A673 (cell line): ENCODE data around the gene FAM229B. TPM values are rescaled to one million over a fixed set of nuclear protein-coding genes. Genes with fewer than 3 reads are reported as not detected.

Experiments used
- BruUV-seq: library from RNA; stranded (reverse); fragments of 400-500 nt; replicated peaks from 2 replicates; lab custom pipeline; 2021; lab: Mats Ljungman, UMichigan
- CTCF ChIA-PET: fragments of 300-600 bp; sonication (Branson Sonifier 250); formaldehyde crosslinking; loops from one replicate; lab custom pipeline; 2022; ENCODE audit warnings: antibody characterized with exemption; lab: Charles Lee
- POLR2A ChIA-PET: fragments of 300-600 bp; sonication (Branson Sonifier 250); formaldehyde crosslinking; loops from one replicate; lab custom pipeline; 2022; ENCODE audit warnings: antibody characterized with exemption; ENCODE audit not compliant: low non-redundant PET; lab: Charles Lee
- DNase-seq: peaks from one replicate; pipeline ENCODE4 v3.0.0-alpha.2; 2015; ENCODE audit warnings: low spot score
- H3K27ac ChIP-seq: fragments of 200-600 bp; sonication (generic); 2 replicates; pipeline ENCODE4 v1.5.1; 2016; ENCODE audit warnings: mixed run types, low read depth, mild to moderate bottlenecking, mixed read lengths, antibody characterized with exemption, low read length; ENCODE audit not compliant: poor library complexity, severe bottlenecking
- H3K27me3 ChIP-seq: fragments of 200-600 bp; sonication (generic); replicated peaks from 2 replicates; pipeline ENCODE4 v1.6.1; 2017; ENCODE audit warnings: mixed run types, low read depth, mild to moderate bottlenecking, mixed read lengths, antibody characterized with exemption, low read length; ENCODE audit not compliant: insufficient read depth, poor library complexity
- H3K36me3 ChIP-seq: fragments of 200-600 bp; sonication (generic); 2 replicates; pipeline ENCODE4 v1.6.1; 2016; ENCODE audit warnings: mixed run types, mild to moderate bottlenecking, mixed read lengths, antibody characterized with exemption, low read length; ENCODE audit not compliant: insufficient read depth, poor library complexity, severe bottlenecking
- H3K4me1 ChIP-seq: fragments of 200-600 bp; sonication (generic); 2 replicates; pipeline ENCODE4 v1.6.1; 2017; ENCODE audit warnings: mixed run types, mild to moderate bottlenecking, mixed read lengths, antibody characterized with exemption, low read length; ENCODE audit not compliant: insufficient read depth, poor library complexity, severe bottlenecking
- H3K4me3 ChIP-seq: fragments of 200-600 bp; sonication (generic); 2 replicates; pipeline ENCODE4 v1.5.1; 2016; ENCODE audit warnings: low read depth, mixed run types, mild to moderate bottlenecking, mixed read lengths, low read length; ENCODE audit not compliant: poor library complexity, severe bottlenecking
- H3K9me3 ChIP-seq: fragments of 200-600 bp; sonication (generic); 2 replicates; pipeline ENCODE4 v1.6.1; 2016; ENCODE audit warnings: mixed run types, low read depth, mild to moderate bottlenecking, mixed read lengths, antibody characterized with exemption, low read length; ENCODE audit not compliant: poor library complexity, severe bottlenecking
- CTCF ChIP-seq: fragments of 300-800, 200-600 bp; sonication (generic); conservative IDR thresholded peaks from 2 replicates; pipeline ENCODE4 v1.5.1; 2017; ENCODE audit warnings: low read depth, mild to moderate bottlenecking, antibody characterized with exemption, low read length, moderate library complexity, mixed read lengths
- EZH2 ChIP-seq: fragments of 200-600 bp; sonication (generic); IDR thresholded peaks from 2 replicates; pipeline ENCODE4 v1.6.1; 2017; ENCODE audit warnings: borderline replicate concordance, low read depth, mild to moderate bottlenecking, mixed read lengths, antibody characterized with exemption, low read length; ENCODE audit not compliant: poor library complexity, severe bottlenecking
- intact Hi-C: fragments of 100-400 bp; cut with micrococcal nuclease; formaldehyde crosslinking; loops from one replicate; pipeline ENCODE4 v1.10.0; 2022; ENCODE audit not compliant: unreplicated experiment
- total RNA-seq: library from RNA; stranded (reverse); gene quantifications from 2 replicates; pipeline ENCODE4 v1.2.3, GENCODE V29; 2021

Gene FAM229B
- total RNA-seq, 1 experiment from 2014 or later, result 10.5 TPM

- no peak overlapping the region for H3K4me3 ChIP-seq
- intact Hi-C loops, result no loop called here
- POLR2A ChIA-PET, result no interaction called here
- no peaks in the 10 kb centered on the region for H3K9me3 ChIP-seq
- no peaks in the 10 kb centered on the region for H3K36me3 ChIP-seq
- peaks cover 5% of the 10 kb centered on the region for H3K4me1 ChIP-seq
- no peak for DNase-seq
- CTCF ChIA-PET, result no interaction called here
- no peaks in the 10 kb centered on the region for H3K27me3 ChIP-seq
- no peak for TF ChIP-seq EZH2
- no peak for TF ChIP-seq CTCF
- no TSS peak for BruUV-seq
- no peak overlapping the region for H3K27ac ChIP-seq
Measured at GRCh38 chr6:112139052-112139451, 51.7 kb downstream of the FAM229B start.

- TF ChIP-seq CTCF (no peak), EZH2 (no peak)
- Histone ChIP-seq H3K27me3 (no peaks in the 10 kb centered on the region), H3K36me3 (no peaks in the 10 kb centered on the region), H3K27ac (no peak overlapping the region), H3K4me1 (peaks cover 13% of the 10 kb centered on the region), H3K9me3 (no peaks in the 10 kb centered on the region), H3K4me3 (no peak overlapping the region)
- intact Hi-C loops, result no loop called here
- POLR2A ChIA-PET, result no interaction called here
- CTCF ChIA-PET, result no interaction called here
- BruUV-seq, result no TSS peak
- no peak for DNase-seq
Measured at GRCh38 chr6:112141707-112142106, 54.3 kb downstream of the FAM229B start.

DNA sequence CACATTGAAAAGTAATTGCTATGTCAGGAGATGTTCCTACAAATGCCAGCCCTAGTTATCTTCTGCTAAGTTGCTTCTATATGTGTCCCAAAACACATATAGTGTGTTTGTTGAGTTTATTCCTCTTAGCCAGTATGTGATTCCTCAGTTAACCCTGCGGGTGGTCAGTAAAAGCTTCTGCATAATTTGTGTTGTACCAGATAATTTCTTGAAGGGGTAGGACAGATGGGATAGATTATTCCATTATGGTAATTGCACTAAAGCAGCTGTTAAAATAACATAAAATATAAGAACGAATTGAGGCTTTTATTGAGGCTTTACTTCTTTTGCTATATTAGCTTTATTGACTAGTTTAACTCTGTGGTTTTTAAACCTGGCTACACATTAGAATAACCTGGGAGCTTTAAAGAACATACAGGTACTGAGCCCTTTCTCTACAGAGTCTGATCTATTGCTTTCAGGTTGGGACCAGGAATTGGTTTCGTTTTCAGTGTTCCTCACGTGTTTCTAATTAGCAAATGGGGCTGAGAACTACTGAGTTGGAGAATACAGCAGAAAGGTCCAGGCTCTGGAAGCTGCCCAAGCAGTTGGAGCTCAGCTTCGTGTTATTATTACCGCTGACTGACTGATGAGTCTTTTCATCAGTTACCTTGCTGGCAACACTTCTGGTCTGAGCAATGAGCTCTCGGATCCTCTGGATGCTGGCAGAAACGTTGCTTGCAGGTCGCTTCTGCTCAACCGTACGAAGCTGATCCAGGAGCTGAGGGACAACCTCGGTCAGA, 56.9 kb downstream of the FAM229B start:
- TF ChIP-seq CTCF (no peak), EZH2 (no peak)
- Histone ChIP-seq H3K27me3 (no peaks in the 10 kb centered on the region), H3K9me3 (no peaks in the 10 kb centered on the region), H3K36me3 (no peaks in the 10 kb centered on the region), H3K27ac (no peak overlapping the region), H3K4me1 (peaks cover 13% of the 10 kb centered on the region), H3K4me3 (peak overlapping the region; percentile 22)
- intact Hi-C loops, result no loop called here
- DNase-seq, result peak; percentile 60
- ChIA-PET CTCF (interaction anchor here (0.5 kb wide), 1 partner anchor 105 kb away, joined by 11 read pairs; no protein-coding TSS in a partner anchor), POLR2A (no interaction called here)
- BruUV-seq, result no TSS peak
